Suprapubic skin (tissue), 4 donors: ENCODE measurements around the gene IQSEC1.

Experiments
- CTCF ChIP-seq, 2 donors: fragments of 200-600 bp in 1 of 2; fragments of 450-650 bp in 1 of 2; sonication (generic) in 1 of 2; IDR thresholded peaks; one replicate each; pipeline ENCODE4 v1.5.1; 2016 to 2019; ENCODE audit warnings: antibody characterized with exemption in 2 of 2, mild to moderate bottlenecking in 1 of 2, moderate library complexity in 1 of 2
- EP300 ChIP-seq: sonication (generic); formaldehyde crosslinking; IDR thresholded peaks from one replicate; pipeline ENCODE4 v1.6.1; 2017; ENCODE audit warnings: antibody characterized with exemption
- POLR2A ChIP-seq, 2 donors: fragments of 450-650 bp; IDR thresholded peaks; one replicate each; pipeline ENCODE4 v1.6.1; 2017; ENCODE audit warnings: antibody characterized with exemption in 2 of 2, mild to moderate bottlenecking in 2 of 2, moderate library complexity in 2 of 2
- POLR2AphosphoS5 ChIP-seq, 3 donors: sonication (generic); formaldehyde crosslinking; IDR thresholded peaks; one replicate each; pipeline ENCODE4 v1.6.1; 2017; ENCODE audit warnings: antibody characterized with exemption in 3 of 3

- TF ChIP-seq CTCF (IDR thresholded peaks at IDR 0.05) (no peak), EP300 (no peak), POLR2A (IDR thresholded peaks at IDR 0.05) (no peak), POLR2AphosphoS5 (IDR thresholded peaks at IDR 0.05) (no peak)
Observed at GRCh38 chr3:13063225-13063624, 10.0 kb downstream of the IQSEC1 start.
